ENCODE measurements around the gene HRH1. TPM values are rescaled to one million over a fixed set of nuclear protein-coding genes. Genes with fewer than 3 reads are reported as not detected.

Gene HRH1
- total and polyA plus RNA-seq, 2 of the 13 experiments (the other 11 are each of a cell fraction or from before 2014, with no cell fraction given): not detected

DNA sequence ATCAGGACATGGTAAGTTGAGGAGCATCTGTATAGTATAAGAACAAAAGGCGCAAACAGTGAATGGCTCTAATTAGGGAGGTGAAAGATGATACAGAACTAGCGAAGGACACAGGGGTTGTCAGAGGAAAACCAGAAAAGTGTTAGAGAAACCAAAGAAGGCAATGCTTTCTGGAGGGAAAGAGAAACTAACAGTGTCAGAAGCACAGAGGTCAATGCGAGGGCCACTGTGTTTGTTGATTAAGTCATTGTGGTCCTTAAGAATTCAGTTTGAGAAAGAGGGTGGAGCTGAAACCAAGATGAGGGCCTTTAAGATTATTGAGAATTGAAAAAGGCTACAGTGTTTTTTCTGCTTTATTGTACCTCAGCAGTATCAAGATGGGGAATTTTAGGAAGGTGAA, 146.7 kb downstream of the HRH1 start:
- 97% methylated on average over 3 of the region's 3 CpGs for WGBS (ENCODE audit: low lambda C conversion rate)
- H3K4me1 ChIP-seq (ENCODE audit: insufficient read depth, low read length): no peaks in the 10 kb centered on the region
- intact Hi-C loops (cut with micrococcal nuclease; ENCODE audit: unreplicated experiment) (no loop called here), in situ Hi-C loops (cut with HindIII; ENCODE audit: extremely low pct_ligation_motif_present, low pct_unique_long_range_greater_than_20kb) (no loop called here)
- CTCF ChIA-PET (ENCODE audit: low intra/inter-chr PET ratio, low total read pairs): no interaction called here
- H3K79me2 ChIP-seq (ENCODE audit: insufficient read depth, low read length): no peaks in the 10 kb centered on the region
- H3K4me2 ChIP-seq (ENCODE audit: low read depth, low read length): no peak overlapping the region
- H3K36me3 ChIP-seq (replicated peaks in 1 of 2; ENCODE audit: control insufficient read depth in 1 of 2, insufficient read depth in 2 of 2, low read length in 2 of 2): peaks cover 3 to 12% of the 10 kb centered on the region in 2 experiments; a peak in 3 of 5 replicates
- no peak overlapping the region for H3K9ac ChIP-seq (ENCODE audit: insufficient read depth, low read depth, low read length)
- no peak overlapping the region for H3K27ac ChIP-seq (ENCODE audit: extremely low read length, insufficient read depth, low read length)
- H2AFZ ChIP-seq (ENCODE audit: low read length): no peak overlapping the region
- DNase-seq (ENCODE audit: low spot score) (no peak), ATAC-seq (no peak), FAIRE-seq (no peak)
- POLR2A ChIA-PET: no interaction called here
- BruUV-seq (replicated peaks): no TSS peak
- H3K9me3 ChIP-seq (ENCODE audit: low read length): no peaks in the 10 kb centered on the region
- no peaks in the 10 kb centered on the region for H3K27me3 ChIP-seq (ENCODE audit: control insufficient read depth in 1 of 2, insufficient read depth in 2 of 2, low read length in 2 of 2)
- no peaks in the 10 kb centered on the region for H4K20me1 ChIP-seq (ENCODE audit: insufficient read depth, low read length)
- no peak overlapping the region for H3K4me3 ChIP-seq (replicated peaks in 1 of 3; ENCODE audit: insufficient read depth in 1 of 3, low read depth in 2 of 3, low read length in 3 of 3)
- TF ChIP-seq LCORL (IDR thresholded peaks at IDR 0.05) (no peak), LCORL (CRISPR knock-in tag; IDR thresholded peaks at IDR 0.05) (no peak), MXI1 (IDR thresholded peaks at IDR 0.05; ENCODE audit: borderline replicate concordance, low read depth, low read length) (no peak), MTA3 (CRISPR knock-in tag; IDR thresholded peaks at IDR 0.05) (no peak), ZNF367 (CRISPR knock-in tag; IDR thresholded peaks at IDR 0.05; ENCODE audit: borderline replicate concordance) (no peak), ZNF749 (CRISPR knock-in tag; IDR thresholded peaks at IDR 0.05; ENCODE audit: borderline replicate concordance) (no peak), NRL (CRISPR knock-in tag; IDR thresholded peaks at IDR 0.05; ENCODE audit: borderline replicate concordance) (no peak), ZIK1 (CRISPR knock-in tag; IDR thresholded peaks at IDR 0.05; ENCODE audit: borderline replicate concordance, low read depth) (no peak), ZNF24 (IDR thresholded peaks at IDR 0.05) (no peak), NFIB (CRISPR knock-in tag; IDR thresholded peaks at IDR 0.05; ENCODE audit: borderline replicate concordance) (no peak), ZNF260 (CRISPR knock-in tag; IDR thresholded peaks at IDR 0.05; ENCODE audit: borderline replicate concordance, low read depth) (no peak), NFRKB (IDR thresholded peaks at IDR 0.05) (no peak), MAFK (conservative IDR thresholded peaks at IDR 0.05 in 1 of 2, IDR thresholded peaks at IDR 0.05 in 1 of 2; ENCODE audit: low read length in 2 of 2) (no peak)
- TF ChIP-seq, protein P1, sequence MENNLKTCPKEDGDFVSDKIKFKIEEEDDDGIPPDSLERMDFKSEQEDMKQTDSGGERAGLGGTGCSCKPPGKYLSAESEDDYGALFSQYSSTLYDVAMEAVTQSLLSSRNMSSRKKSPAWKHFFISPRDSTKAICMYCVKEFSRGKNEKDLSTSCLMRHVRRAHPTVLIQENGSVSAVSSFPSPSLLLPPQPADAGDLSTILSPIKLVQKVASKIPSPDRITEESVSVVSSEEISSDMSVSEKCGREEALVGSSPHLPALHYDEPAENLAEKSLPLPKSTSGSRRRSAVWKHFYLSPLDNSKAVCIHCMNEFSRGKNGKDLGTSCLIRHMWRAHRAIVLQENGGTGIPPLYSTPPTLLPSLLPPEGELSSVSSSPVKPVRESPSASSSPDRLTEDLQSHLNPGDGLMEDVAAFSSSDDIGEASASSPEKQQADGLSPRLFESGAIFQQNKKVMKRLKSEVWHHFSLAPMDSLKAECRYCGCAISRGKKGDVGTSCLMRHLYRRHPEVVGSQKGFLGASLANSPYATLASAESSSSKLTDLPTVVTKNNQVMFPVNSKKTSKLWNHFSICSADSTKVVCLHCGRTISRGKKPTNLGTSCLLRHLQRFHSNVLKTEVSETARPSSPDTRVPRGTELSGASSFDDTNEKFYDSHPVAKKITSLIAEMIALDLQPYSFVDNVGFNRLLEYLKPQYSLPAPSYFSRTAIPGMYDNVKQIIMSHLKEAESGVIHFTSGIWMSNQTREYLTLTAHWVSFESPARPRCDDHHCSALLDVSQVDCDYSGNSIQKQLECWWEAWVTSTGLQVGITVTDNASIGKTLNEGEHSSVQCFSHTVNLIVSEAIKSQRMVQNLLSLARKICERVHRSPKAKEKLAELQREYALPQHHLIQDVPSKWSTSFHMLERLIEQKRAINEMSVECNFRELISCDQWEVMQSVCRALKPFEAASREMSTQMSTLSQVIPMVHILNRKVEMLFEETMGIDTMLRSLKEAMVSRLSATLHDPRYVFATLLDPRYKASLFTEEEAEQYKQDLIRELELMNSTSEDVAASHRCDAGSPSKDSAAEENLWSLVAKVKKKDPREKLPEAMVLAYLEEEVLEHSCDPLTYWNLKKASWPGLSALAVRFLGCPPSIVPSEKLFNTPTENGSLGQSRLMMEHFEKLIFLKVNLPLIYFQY (CRISPR knock-in tag; IDR thresholded peaks at IDR 0.05; ENCODE audit: borderline replicate concordance): no peak
- TF ChIP-seq, protein P2, sequence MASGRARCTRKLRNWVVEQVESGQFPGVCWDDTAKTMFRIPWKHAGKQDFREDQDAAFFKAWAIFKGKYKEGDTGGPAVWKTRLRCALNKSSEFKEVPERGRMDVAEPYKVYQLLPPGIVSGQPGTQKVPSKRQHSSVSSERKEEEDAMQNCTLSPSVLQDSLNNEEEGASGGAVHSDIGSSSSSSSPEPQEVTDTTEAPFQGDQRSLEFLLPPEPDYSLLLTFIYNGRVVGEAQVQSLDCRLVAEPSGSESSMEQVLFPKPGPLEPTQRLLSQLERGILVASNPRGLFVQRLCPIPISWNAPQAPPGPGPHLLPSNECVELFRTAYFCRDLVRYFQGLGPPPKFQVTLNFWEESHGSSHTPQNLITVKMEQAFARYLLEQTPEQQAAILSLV (CRISPR knock-in tag; IDR thresholded peaks at IDR 0.05; ENCODE audit: borderline replicate concordance): no peak
- TF ChIP-seq, protein P3, sequence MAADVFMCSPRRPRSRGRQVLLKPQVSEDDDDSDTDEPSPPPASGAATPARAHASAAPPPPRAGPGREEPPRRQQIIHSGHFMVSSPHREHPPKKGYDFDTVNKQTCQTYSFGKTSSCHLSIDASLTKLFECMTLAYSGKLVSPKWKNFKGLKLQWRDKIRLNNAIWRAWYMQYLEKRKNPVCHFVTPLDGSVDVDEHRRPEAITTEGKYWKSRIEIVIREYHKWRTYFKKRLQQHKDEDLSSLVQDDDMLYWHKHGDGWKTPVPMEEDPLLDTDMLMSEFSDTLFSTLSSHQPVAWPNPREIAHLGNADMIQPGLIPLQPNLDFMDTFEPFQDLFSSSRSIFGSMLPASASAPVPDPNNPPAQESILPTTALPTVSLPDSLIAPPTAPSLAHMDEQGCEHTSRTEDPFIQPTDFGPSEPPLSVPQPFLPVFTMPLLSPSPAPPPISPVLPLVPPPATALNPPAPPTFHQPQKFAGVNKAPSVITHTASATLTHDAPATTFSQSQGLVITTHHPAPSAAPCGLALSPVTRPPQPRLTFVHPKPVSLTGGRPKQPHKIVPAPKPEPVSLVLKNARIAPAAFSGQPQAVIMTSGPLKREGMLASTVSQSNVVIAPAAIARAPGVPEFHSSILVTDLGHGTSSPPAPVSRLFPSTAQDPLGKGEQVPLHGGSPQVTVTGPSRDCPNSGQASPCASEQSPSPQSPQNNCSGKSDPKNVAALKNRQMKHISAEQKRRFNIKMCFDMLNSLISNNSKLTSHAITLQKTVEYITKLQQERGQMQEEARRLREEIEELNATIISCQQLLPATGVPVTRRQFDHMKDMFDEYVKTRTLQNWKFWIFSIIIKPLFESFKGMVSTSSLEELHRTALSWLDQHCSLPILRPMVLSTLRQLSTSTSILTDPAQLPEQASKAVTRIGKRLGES (CRISPR knock-in tag; IDR thresholded peaks at IDR 0.05; ENCODE audit: borderline replicate concordance): no peak
- TF ChIP-seq, protein P4, sequence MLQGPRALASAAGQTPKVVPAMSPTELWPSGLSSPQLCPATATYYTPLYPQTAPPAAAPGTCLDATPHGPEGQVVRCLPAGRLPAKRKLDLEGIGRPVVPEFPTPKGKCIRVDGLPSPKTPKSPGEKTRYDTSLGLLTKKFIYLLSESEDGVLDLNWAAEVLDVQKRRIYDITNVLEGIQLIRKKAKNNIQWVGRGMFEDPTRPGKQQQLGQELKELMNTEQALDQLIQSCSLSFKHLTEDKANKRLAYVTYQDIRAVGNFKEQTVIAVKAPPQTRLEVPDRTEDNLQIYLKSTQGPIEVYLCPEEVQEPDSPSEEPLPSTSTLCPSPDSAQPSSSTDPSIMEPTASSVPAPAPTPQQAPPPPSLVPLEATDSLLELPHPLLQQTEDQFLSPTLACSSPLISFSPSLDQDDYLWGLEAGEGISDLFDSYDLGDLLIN (CRISPR knock-in tag; IDR thresholded peaks at IDR 0.05; ENCODE audit: borderline replicate concordance): no peak
